Fibroblast of pulmonary artery (primary cell): ENCODE data around the gene RALGAPA2.
A peak's percentile ranks its signal among the peaks of the same experiment; 100 is the strongest.

ENCODE experiments used
- DNase-seq: peaks from one replicate; pipeline ENCODE4 v3.0.0-alpha.2; 2010; ENCODE audit warnings: low read depth
- H3K4me3 ChIP-seq: replicated peaks from 2 replicates; pipeline ENCODE4 v1.5.1; 2011; ENCODE audit warnings: low read depth, mild to moderate bottlenecking, control low read depth, low read length, moderate library complexity
- TF ChIP-seq, protein P1 (sequence below): IDR thresholded peaks from 2 replicates; pipeline ENCODE4 v1.5.1; 2011; ENCODE audit warnings: mild to moderate bottlenecking, control low read depth, low read length, inconsistent platforms; ENCODE audit errors: missing control alignments

The RALGAPA2 gene

GRCh38 chr20:20520776-20521175, 191.7 kb downstream of the RALGAPA2 start:
- H3K4me3 ChIP-seq, result no peak overlapping the region
- peak; percentile 8 for DNase-seq
- TF ChIP-seq, protein P1, sequence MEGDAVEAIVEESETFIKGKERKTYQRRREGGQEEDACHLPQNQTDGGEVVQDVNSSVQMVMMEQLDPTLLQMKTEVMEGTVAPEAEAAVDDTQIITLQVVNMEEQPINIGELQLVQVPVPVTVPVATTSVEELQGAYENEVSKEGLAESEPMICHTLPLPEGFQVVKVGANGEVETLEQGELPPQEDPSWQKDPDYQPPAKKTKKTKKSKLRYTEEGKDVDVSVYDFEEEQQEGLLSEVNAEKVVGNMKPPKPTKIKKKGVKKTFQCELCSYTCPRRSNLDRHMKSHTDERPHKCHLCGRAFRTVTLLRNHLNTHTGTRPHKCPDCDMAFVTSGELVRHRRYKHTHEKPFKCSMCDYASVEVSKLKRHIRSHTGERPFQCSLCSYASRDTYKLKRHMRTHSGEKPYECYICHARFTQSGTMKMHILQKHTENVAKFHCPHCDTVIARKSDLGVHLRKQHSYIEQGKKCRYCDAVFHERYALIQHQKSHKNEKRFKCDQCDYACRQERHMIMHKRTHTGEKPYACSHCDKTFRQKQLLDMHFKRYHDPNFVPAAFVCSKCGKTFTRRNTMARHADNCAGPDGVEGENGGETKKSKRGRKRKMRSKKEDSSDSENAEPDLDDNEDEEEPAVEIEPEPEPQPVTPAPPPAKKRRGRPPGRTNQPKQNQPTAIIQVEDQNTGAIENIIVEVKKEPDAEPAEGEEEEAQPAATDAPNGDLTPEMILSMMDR, result no peak

GRCh38 chr20:20519269-20519668, 193.2 kb downstream of the RALGAPA2 start:
- TF ChIP-seq, protein P1, result no peak
- no peak overlapping the region for H3K4me3 ChIP-seq
- no peak for DNase-seq

DNA sequence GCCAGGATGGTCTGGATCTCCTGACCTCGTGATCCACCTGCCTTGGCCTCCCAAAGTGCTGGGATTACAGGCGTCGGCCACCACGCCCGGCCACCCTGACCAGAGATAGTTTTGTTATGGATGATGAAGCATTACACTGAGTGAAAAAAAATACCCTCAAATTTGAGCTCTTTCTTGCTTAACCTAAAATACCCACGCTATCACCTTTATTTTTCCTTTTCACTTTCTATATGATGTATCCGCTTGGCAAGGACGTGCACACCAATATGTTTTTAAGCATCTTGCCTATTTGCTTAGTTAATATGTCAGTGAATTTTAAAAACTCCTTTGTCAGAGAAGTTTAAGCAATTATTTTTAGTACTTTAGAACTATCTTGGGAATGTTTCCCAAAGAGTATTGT, 194.2 kb downstream of the RALGAPA2 start:
- TF ChIP-seq, protein P1, result no peak
- no peak overlapping the region for H3K4me3 ChIP-seq
- no peak for DNase-seq

DNA sequence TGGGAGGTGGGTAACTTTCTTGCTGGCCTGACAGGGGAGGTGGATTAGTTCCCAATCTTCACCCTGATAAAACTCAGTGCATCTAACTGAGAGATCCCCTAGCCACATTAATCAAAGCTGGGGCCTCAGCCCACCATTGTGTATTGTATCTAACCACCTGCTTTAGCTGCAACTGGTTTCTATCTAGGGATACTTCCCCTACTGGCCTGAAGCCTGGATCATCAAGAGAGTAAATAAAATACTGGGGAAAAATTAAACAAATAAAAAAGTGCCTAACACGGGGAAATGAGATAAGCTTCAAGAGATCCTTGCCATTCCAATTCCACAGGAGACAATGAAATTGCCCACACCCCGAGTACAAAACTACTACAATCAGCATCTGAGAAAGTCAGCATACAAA, 195.1 kb downstream of the RALGAPA2 start:
- H3K4me3 ChIP-seq, result no peak overlapping the region
- DNase-seq, result no peak
- TF ChIP-seq, protein P1, result no peak

- DNase-seq, result no peak
- TF ChIP-seq, protein P1, result no peak
Measured at GRCh38 chr20:20513720-20514119, 198.7 kb downstream of the RALGAPA2 start.

DNA sequence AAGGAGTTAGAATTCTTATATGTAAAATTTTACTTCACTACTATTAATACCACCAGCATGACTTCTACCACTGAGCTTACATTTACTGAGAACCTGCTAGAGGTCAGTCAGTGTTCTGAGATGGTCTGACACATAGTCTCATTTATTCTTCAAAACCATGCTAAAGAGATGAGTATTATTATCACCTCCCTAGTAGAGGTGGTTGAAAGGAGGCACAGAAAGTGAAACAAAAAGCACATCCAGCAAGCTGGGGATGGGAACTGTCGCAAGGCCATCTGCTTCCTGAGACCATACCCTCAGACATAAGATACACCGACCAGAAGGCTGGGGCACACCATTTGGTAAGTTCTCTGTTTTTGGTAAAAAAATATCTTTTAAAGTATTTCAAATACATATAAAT, 206.9 kb downstream of the RALGAPA2 start:
- TF ChIP-seq, protein P1, result no peak
- no peak overlapping the region for H3K4me3 ChIP-seq
- DNase-seq, result no peak

More at GRCh38 chr20:20513720-20514119, 198.7 kb downstream of the RALGAPA2 start:
- H3K4me3 ChIP-seq, result no peak overlapping the region

GRCh38 chr20:20503777-20504530, 208.5 kb downstream of the RALGAPA2 start:
- H3K4me3 ChIP-seq, result no peak overlapping the region
- no peak for DNase-seq
- TF ChIP-seq, protein P1, result no peak
